Endothelial cell of umbilical vein (primary cell): ENCODE data around the gene PIM3. TPM values are rescaled to one million over a fixed set of nuclear protein-coding genes. Genes with fewer than 3 reads are reported as not detected.

Source experiments
- BruUV-seq: library from RNA; stranded (reverse); fragments of 400-500 nt; replicated peaks from 2 replicates; lab custom pipeline; 2021; lab: Mats Ljungman, UMichigan
- CTCF ChIA-PET: fragments of 300-600, 350-600 bp; sonication (Branson Sonifier 250); formaldehyde crosslinking; loops from one replicate; lab custom pipeline; 2021; ENCODE audit warnings: antibody characterized with exemption, inconsistent platforms; lab: Charles Lee
- POLR2A ChIA-PET: fragments of 300-600, 350-600 bp; sonication (Branson Sonifier 250); formaldehyde crosslinking; loops from one replicate; lab custom pipeline; 2021; ENCODE audit warnings: antibody characterized with exemption, inconsistent platforms; lab: Charles Lee
- DNase-seq: peaks from one replicate; pipeline ENCODE4 v3.0.0-alpha.2; 2011; ENCODE audit warnings: low read depth, low spot score
- FAIRE-seq: peaks from 2 replicates; lab custom pipeline; 2011; peaks lifted over from hg19 to GRCh38; lab: Jason Lieb, UNC
- H2AFZ ChIP-seq: 2 replicates; pipeline ENCODE4 v1.6.0; 2012; ENCODE audit warnings: low read depth, low read length, control low read depth, inconsistent platforms
- H3K27ac ChIP-seq: 2 replicates; pipeline ENCODE4 v1.5.1; 2011; ENCODE audit warnings: low read depth, mild to moderate bottlenecking, control low read depth, low read length, moderate library complexity; ENCODE audit not compliant: insufficient read depth
- H3K27me3 ChIP-seq, 2 experiments: 2 replicates each; pipeline versions ENCODE4 v1.6.0 to v1.6.1; 2011; ENCODE audit warnings: low read length in 2 of 2, mixed read lengths in 1 of 2; ENCODE audit not compliant: control insufficient read depth in 2 of 2, insufficient read depth in 2 of 2
- H3K36me3 ChIP-seq, 2 experiments: 2 replicates in 1 of 2; 3 replicates in 1 of 2; pipeline ENCODE4 v1.5.1; 2011; ENCODE audit warnings: low read length in 2 of 2, mild to moderate bottlenecking in 1 of 2, moderate library complexity in 1 of 2; ENCODE audit not compliant: control insufficient read depth in 2 of 2, insufficient read depth in 2 of 2; ENCODE audit errors: extremely low read depth in 1 of 2
- H3K4me1 ChIP-seq: 3 replicates; pipeline ENCODE4 v1.5.1; 2011; ENCODE audit warnings: mild to moderate bottlenecking, low read length; ENCODE audit not compliant: control insufficient read depth, insufficient read depth; ENCODE audit errors: extremely low read depth
- H3K4me2 ChIP-seq: 2 replicates; pipeline ENCODE4 v1.6.1; 2011; ENCODE audit warnings: low read length, control low read depth, mixed read lengths; ENCODE audit not compliant: insufficient read depth
- H3K4me3 ChIP-seq, 3 experiments: fragments of 200-600 bp in 1 of 3; sonication (generic), shearing (Covaris generic) in 1 of 3; replicated peaks in 1 of 3; 2 replicates each; pipeline ENCODE4 v1.5.1; 2011 to 2016; ENCODE audit warnings: control low read depth in 3 of 3, low read length in 3 of 3, mild to moderate bottlenecking in 2 of 3, inconsistent platforms in 1 of 3, low read depth in 1 of 3, moderate library complexity in 1 of 3; ENCODE audit not compliant: insufficient read depth in 1 of 3
- H3K79me2 ChIP-seq: 2 replicates; pipeline ENCODE4 v1.6.0; 2012; ENCODE audit warnings: low read length, inconsistent platforms; ENCODE audit not compliant: control insufficient read depth, insufficient read depth
- H3K9ac ChIP-seq: replicated peaks from 2 replicates; pipeline ENCODE3; 2011; ENCODE audit warnings: low read length, control low read depth; ENCODE audit not compliant: insufficient read depth; ENCODE audit errors: extremely low read depth
- H3K9me1 ChIP-seq: replicated peaks from 3 replicates; pipeline ENCODE4 v1.6.0; 2011; ENCODE audit warnings: mild to moderate bottlenecking, low read length; ENCODE audit not compliant: control insufficient read depth, insufficient read depth; ENCODE audit errors: extremely low read depth
- H3K9me3 ChIP-seq: replicated peaks from 2 replicates; pipeline ENCODE4 v1.5.1; 2012; ENCODE audit warnings: low read length, inconsistent platforms; ENCODE audit not compliant: control insufficient read depth, insufficient read depth
- H4K20me1 ChIP-seq: replicated peaks from 2 replicates; pipeline ENCODE3; 2011; ENCODE audit warnings: mild to moderate bottlenecking, low read length; ENCODE audit not compliant: control insufficient read depth, insufficient read depth; ENCODE audit errors: extremely low read depth
- EZH2 ChIP-seq: IDR thresholded peaks from 2 replicates; pipeline ENCODE4 v1.6.1; 2012; ENCODE audit warnings: borderline replicate concordance, low read depth, mild to moderate bottlenecking, moderate library complexity, low read length, inconsistent platforms; ENCODE audit not compliant: severe bottlenecking
- FOS ChIP-seq: IDR thresholded peaks from 2 replicates; pipeline ENCODE4 v1.6.1; 2011; ENCODE audit warnings: mild to moderate bottlenecking, low read length, moderate library complexity, borderline replicate concordance; ENCODE audit not compliant: insufficient read depth
- GATA2 ChIP-seq: IDR thresholded peaks from 2 replicates; pipeline ENCODE4 v1.7.0; 2011; ENCODE audit warnings: low read depth, mild to moderate bottlenecking, moderate library complexity, mixed read lengths, low read length; ENCODE audit not compliant: insufficient read length, insufficient read depth
- JUN ChIP-seq: IDR thresholded peaks from 2 replicates; pipeline ENCODE4 v1.6.1; 2011; ENCODE audit warnings: borderline replicate concordance, low read depth; ENCODE audit not compliant: insufficient read length, insufficient read depth
- MAX ChIP-seq: IDR thresholded peaks from 2 replicates; pipeline ENCODE4 v1.6.1; 2011; ENCODE audit not compliant: insufficient read depth, insufficient read length
- POLR2A ChIP-seq: IDR thresholded peaks from 2 replicates; pipeline ENCODE4 v1.6.1; 2012; ENCODE audit warnings: low read depth, mild to moderate bottlenecking, control low read depth, low read length
- POLR2AphosphoS5 ChIP-seq: IDR thresholded peaks from 2 replicates; pipeline ENCODE4 v1.6.1; 2012; ENCODE audit warnings: low read depth, mild to moderate bottlenecking, control low read depth, low read length, moderate library complexity; ENCODE audit not compliant: insufficient read depth
- dilution Hi-C: fragments of 300-500 bp; cut with MboI; formaldehyde crosslinking; loops from one replicate; pipeline ENCODE4 v1.15.0; 2019; ENCODE audit warnings: low sequenced_read_pairs; ENCODE audit not compliant: extremely low pct_ligation_motif_present
- intact Hi-C: fragments of 100-400 bp; cut with micrococcal nuclease; formaldehyde crosslinking; loops from one replicate; pipeline ENCODE4 v1.10.0; 2022
- polyA plus RNA-seq, 4 experiments: library from polyadenylated mRNA; depleted of rRNA in 3 of 4; stranded (reverse) in 3 of 4; unstranded in 1 of 4; fragments of >200 nt; gene quantifications; 2 replicates each; pipeline versions ENCODE4 v1.2.1 to v1.2.3, GENCODE V29; 2011 to 2012; ENCODE audit warnings: missing spikeins in 1 of 4
- total RNA-seq: library from RNA; stranded (reverse); gene quantifications from 2 replicates; pipeline ENCODE4 v1.2.3, GENCODE V29; 2021

The PIM3 gene
- total and polyA plus RNA-seq, 2 donors (not counting 3 experiments of a cell fraction or from before 2014, with no cell fraction given) = 131 to 185 TPM

GRCh38 chr22:49941507-49942316 lies 18.9 kb upstream of the PIM3 start:
- intact Hi-C loops = no loop called here
- no peak overlapping the region for H3K4me3 ChIP-seq
- no peaks in the 10 kb centered on the region for H4K20me1 ChIP-seq
- no TSS peak for BruUV-seq
- no peak overlapping the region for H3K9ac ChIP-seq
- CTCF ChIA-PET = interaction anchor here (1.5 kb wide), 1 partner anchor 21 kb away, joined by 4 read pairs; no protein-coding TSS in a partner anchor
- H3K9me1 ChIP-seq = no peaks in the 10 kb centered on the region
- POLR2A ChIA-PET = no interaction called here
- dilution Hi-C loops = no loop called here
- H3K4me1 ChIP-seq = peaks cover 26% of the 10 kb centered on the region
- no peak for TF ChIP-seq POLR2AphosphoS5
- TF ChIP-seq GATA2 = no peak
- H3K36me3 ChIP-seq = no peaks in the 10 kb centered on the region
- H3K4me2 ChIP-seq = no peak overlapping the region
- FAIRE-seq (no peak), DNase-seq (no peak)
- no peak overlapping the region for H2AFZ ChIP-seq
- H3K9me3 ChIP-seq = no peaks in the 10 kb centered on the region
- no peaks in the 10 kb centered on the region for H3K79me2 ChIP-seq
- no peaks in the 10 kb centered on the region for H3K27me3 ChIP-seq
- no peak overlapping the region for H3K27ac ChIP-seq

- no peak for FAIRE-seq
- intact Hi-C loops = no loop called here
These were observed 17.8 kb upstream of the PIM3 start for GRCh38 chr22:49942565-49943404.

More at GRCh38 chr22:49942565-49943404, 17.8 kb upstream of the PIM3 start:
- Histone ChIP-seq H3K4me1 (peaks cover 15% of the 10 kb centered on the region), H3K79me2 (no peaks in the 10 kb centered on the region), H3K9me3 (no peaks in the 10 kb centered on the region), H3K9ac (no peak overlapping the region), H2AFZ (no peak overlapping the region), H3K27me3 (no peaks in the 10 kb centered on the region), H3K4me2 (no peak overlapping the region), H3K36me3 (no peaks in the 10 kb centered on the region), H4K20me1 (no peaks in the 10 kb centered on the region), H3K27ac (no peak overlapping the region), H3K4me3 (no peak overlapping the region), H3K9me1 (no peaks in the 10 kb centered on the region)
- CTCF ChIA-PET = interaction anchor here (0.9 to 1.5 kb wide), 3 partner anchors 10 to 88 kb away, joined by 3 to 4 read pairs (median 3); no protein-coding TSS in a partner anchor
- DNase-seq = no peak
- no TSS peak for BruUV-seq
- POLR2A ChIA-PET = no interaction called here
- dilution Hi-C loops = no loop called here
- no peak for TF ChIP-seq FOS
- no peak for TF ChIP-seq POLR2AphosphoS5
- TF ChIP-seq JUN = no peak
- no peak for TF ChIP-seq POLR2A
- TF ChIP-seq MAX = no peak
- no peak for TF ChIP-seq EZH2
- TF ChIP-seq GATA2 = no peak
